Calu3 (cell line): Measurements from ENCODE around the gene RALGPS1. TPM values are rescaled to one million over a fixed set of nuclear protein-coding genes. Genes with fewer than 3 reads are reported as not detected.

ENCODE experiments used
- BruUV-seq: library from RNA; stranded (reverse); fragments of 400-500 nt; replicated peaks from 2 replicates; lab custom pipeline; 2021; lab: Mats Ljungman, UMichigan
- CTCF ChIA-PET: fragments of 300-600 bp; sonication (Branson Sonifier 250); formaldehyde crosslinking; loops from one replicate; lab custom pipeline; 2022; ENCODE audit warnings: antibody characterized with exemption; lab: Charles Lee
- DNase-seq: peaks from one replicate; pipeline ENCODE4 v3.0.0; 2022
- H3K27ac Mint-ChIP-seq: one replicate; pipeline ENCODE4 v1.8.0; 2022; ENCODE audit warnings: mixed read lengths; ENCODE audit not compliant: unreplicated experiment
- H3K27me3 Mint-ChIP-seq: one replicate; pipeline ENCODE4 v1.8.0; 2022; ENCODE audit warnings: mixed read lengths; ENCODE audit not compliant: unreplicated experiment
- H3K36me3 Mint-ChIP-seq: one replicate; pipeline ENCODE4 v1.8.0; 2022; ENCODE audit warnings: mild to moderate bottlenecking, moderate library complexity, mixed read lengths; ENCODE audit not compliant: insufficient read depth, unreplicated experiment
- H3K4me1 Mint-ChIP-seq: one replicate; pipeline ENCODE4 v1.8.0; 2022; ENCODE audit warnings: mild to moderate bottlenecking, low read depth, mixed read lengths; ENCODE audit not compliant: unreplicated experiment
- H3K4me3 Mint-ChIP-seq: one replicate; pipeline ENCODE4 v1.8.0; 2022; ENCODE audit warnings: mild to moderate bottlenecking, low read depth, moderate library complexity, mixed read lengths; ENCODE audit not compliant: unreplicated experiment
- H3K9me3 Mint-ChIP-seq: one replicate; pipeline ENCODE4 v1.8.0; 2022; ENCODE audit warnings: low read depth, mixed read lengths; ENCODE audit not compliant: unreplicated experiment
- intact Hi-C: fragments of 100-400 bp; cut with micrococcal nuclease; formaldehyde crosslinking; loops from one replicate; pipeline ENCODE4 v1.10.0; 2022; ENCODE audit not compliant: unreplicated experiment
- total RNA-seq: library from RNA; stranded (reverse); gene quantifications from 2 replicates; pipeline ENCODE4 v1.2.3, GENCODE V29; 2022
- TF ChIP-seq, protein P1 (sequence below): fragments of 200-600 bp; IDR thresholded peaks from one replicate; pipeline ENCODE4 v1.8.0; 2022; ENCODE audit warnings: antibody characterized with exemption; ENCODE audit not compliant: unreplicated experiment

RALGPS1 gene
- total RNA-seq, 1 experiment from 2014 or later: 8.3 TPM

DNA sequence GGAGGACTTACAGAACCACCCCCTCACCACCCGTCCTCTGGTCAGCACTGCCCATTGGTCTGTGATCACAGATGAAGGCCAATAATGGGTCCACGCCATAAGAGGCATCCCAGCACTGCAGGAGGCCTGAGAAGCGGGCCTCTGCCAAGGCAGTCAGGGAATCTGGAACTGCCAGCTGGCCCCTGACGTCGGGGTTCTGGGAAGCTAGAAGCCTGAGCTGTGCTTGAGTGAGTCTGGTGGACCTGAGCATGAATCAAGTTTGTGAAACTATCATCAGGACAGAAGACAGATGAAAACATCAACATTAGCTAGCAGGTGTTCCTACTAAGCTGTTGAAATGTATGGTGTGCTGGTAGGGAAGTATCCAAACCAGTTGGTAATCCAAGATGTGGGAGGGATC is 200.0 kb downstream of the RALGPS1 start:
- peaks cover 10% of the 10 kb centered on the region for H3K27me3 Mint-ChIP-seq
- peaks cover 4% of the 10 kb centered on the region for H3K36me3 Mint-ChIP-seq
- DNase-seq: no peak
- H3K27ac Mint-ChIP-seq: no peak overlapping the region
- H3K4me3 Mint-ChIP-seq: no peak overlapping the region
- H3K4me1 Mint-ChIP-seq: no peaks in the 10 kb centered on the region
- CTCF ChIA-PET: no interaction called here
- intact Hi-C loops: no loop called here
- TF ChIP-seq, protein P1, sequence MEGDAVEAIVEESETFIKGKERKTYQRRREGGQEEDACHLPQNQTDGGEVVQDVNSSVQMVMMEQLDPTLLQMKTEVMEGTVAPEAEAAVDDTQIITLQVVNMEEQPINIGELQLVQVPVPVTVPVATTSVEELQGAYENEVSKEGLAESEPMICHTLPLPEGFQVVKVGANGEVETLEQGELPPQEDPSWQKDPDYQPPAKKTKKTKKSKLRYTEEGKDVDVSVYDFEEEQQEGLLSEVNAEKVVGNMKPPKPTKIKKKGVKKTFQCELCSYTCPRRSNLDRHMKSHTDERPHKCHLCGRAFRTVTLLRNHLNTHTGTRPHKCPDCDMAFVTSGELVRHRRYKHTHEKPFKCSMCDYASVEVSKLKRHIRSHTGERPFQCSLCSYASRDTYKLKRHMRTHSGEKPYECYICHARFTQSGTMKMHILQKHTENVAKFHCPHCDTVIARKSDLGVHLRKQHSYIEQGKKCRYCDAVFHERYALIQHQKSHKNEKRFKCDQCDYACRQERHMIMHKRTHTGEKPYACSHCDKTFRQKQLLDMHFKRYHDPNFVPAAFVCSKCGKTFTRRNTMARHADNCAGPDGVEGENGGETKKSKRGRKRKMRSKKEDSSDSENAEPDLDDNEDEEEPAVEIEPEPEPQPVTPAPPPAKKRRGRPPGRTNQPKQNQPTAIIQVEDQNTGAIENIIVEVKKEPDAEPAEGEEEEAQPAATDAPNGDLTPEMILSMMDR: no peak
- H3K9me3 Mint-ChIP-seq: no peaks in the 10 kb centered on the region
- no TSS peak for BruUV-seq

DNA sequence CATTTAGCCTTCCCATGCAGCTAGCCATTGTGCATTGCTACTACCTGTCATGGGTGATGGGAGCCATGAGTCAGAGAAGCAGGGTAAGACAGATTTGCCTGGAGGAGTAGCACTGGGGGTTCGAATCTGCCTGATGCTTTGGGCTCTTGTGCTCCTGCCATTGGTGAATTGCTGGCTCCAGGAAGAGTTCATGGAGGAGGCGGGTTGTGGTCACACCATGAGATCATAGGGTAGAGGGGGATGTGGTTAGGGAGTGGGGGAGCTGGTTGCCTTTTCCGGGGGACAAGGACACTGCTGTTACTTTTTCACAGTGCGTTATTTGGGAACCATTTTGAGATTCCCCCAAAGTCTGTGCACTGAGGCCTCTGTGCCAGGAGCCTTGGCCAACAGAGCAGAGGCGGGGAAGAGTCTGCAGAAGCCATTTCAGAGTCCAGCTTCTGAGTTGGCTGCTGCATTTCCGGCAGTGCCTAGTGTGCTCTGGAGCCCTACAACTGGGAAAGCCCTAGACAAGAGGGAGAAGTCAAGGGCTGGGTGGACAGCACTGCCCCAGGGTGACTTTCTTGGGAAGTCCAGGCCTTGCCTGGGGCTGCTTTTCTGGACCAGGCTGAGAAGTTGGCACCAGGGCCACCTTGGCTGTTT is 201.6 kb downstream of the RALGPS1 start:
- no peak overlapping the region for H3K27ac Mint-ChIP-seq

GRCh38 chr9:127116957-127117356 is 202.4 kb downstream of the RALGPS1 start:
- Mint-ChIP-seq H3K4me1 (no peaks in the 10 kb centered on the region), H3K36me3 (peaks cover 4% of the 10 kb centered on the region), H3K4me3 (no peak overlapping the region), H3K27ac (no peak overlapping the region), H3K27me3 (no peaks in the 10 kb centered on the region), H3K9me3 (no peaks in the 10 kb centered on the region)
- no TSS peak for BruUV-seq
- DNase-seq: no peak
- CTCF ChIA-PET: no interaction called here
- TF ChIP-seq, protein P1: no peak
- intact Hi-C loops: no loop called here

More for the DNA sequence above, 201.6 kb downstream of the RALGPS1 start:
- Mint-ChIP-seq H3K9me3 (no peaks in the 10 kb centered on the region), H3K4me1 (no peaks in the 10 kb centered on the region), H3K36me3 (peaks cover 4% of the 10 kb centered on the region), H3K27me3 (no peaks in the 10 kb centered on the region), H3K4me3 (no peak overlapping the region)
- TF ChIP-seq, protein P1: no peak
- intact Hi-C loops: no loop called here
- DNase-seq: no peak
- no TSS peak for BruUV-seq
- CTCF ChIA-PET: no interaction called here

- TF ChIP-seq, protein P1: no peak
- BruUV-seq: no TSS peak
- Mint-ChIP-seq H3K27me3 (no peaks in the 10 kb centered on the region), H3K4me1 (no peaks in the 10 kb centered on the region), H3K9me3 (no peaks in the 10 kb centered on the region), H3K4me3 (no peak overlapping the region), H3K27ac (no peak overlapping the region), H3K36me3 (peaks cover 4% of the 10 kb centered on the region)
- CTCF ChIA-PET: no interaction called here
- intact Hi-C loops: no loop called here
- DNase-seq: no peak
These were observed 203.2 kb downstream of the RALGPS1 start for GRCh38 chr9:127117801-127118200.
